ENCODE results near the gene ZNF675.
"Not testable (repeated sequence)": the region's sequence is repeated elsewhere in the genome, so short reads cannot be mapped to it uniquely, and the experiment has no call there.

GRCh38 chr19:23692937-23693336 lies 5.9 kb upstream of the ZNF675 start:
- TF ChIP-seq POLR2A, CTCF (IDR thresholded peaks at IDR 0.05): not testable (repeated sequence)

Measured in Peyer's patch (tissue), 4 donors.